ENCODE data around the gene FAM216A. TPM values are rescaled to one million over a fixed set of nuclear protein-coding genes. Genes with fewer than 3 reads are reported as not detected.

Gene FAM216A
- total and polyA plus RNA-seq, 9 of the 15 experiments (the other 6 are each of a cell fraction or from before 2014, with no cell fraction given) = 17.2 to 96.9 (median 48.5) TPM

DNA sequence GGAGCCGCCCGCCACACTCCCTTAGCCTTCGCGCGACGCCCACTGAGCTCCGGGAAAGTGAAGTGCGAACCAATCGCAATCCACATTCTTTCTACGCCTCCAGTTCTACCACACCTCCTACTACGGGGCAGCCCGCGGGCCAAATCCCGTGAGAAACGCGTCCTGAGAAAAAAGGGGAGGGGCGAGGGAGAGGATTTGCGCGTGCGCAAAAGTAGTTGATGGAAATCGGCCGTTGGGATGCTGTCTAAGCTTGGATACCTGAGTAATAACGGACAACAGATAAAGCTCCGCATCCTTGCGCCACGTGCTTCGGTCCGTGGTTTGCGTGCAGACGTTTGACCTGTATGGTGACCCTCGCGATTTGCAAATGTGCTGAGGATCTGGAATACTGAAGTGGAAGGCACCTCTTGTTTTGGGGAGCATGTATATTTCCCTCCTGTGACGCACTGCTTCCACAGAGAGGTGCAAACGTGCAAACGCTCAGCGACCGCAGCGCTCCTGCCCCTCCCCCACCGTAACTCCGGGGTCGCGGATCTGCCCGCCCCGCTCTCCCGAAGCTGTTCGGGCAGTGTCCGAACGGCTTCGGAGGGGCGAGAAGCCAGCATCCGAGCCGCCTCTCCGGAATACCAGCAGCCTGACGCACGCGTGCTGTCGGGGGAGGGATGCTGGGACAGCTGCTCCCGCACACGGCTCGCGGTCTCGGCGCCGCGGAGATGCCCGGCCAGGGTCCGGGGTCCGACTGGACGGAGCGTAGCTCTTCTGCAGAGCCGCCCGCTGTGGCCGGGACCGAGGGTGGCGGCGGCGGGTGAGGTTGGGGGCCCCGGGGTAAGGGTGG lies at the start of gene FAM216A, which contains the start of gene GPN3 (continued):
- TF ChIP-seq, protein P1, sequence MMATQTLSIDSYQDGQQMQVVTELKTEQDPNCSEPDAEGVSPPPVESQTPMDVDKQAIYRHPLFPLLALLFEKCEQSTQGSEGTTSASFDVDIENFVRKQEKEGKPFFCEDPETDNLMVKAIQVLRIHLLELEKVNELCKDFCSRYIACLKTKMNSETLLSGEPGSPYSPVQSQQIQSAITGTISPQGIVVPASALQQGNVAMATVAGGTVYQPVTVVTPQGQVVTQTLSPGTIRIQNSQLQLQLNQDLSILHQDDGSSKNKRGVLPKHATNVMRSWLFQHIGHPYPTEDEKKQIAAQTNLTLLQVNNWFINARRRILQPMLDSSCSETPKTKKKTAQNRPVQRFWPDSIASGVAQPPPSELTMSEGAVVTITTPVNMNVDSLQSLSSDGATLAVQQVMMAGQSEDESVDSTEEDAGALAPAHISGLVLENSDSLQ (IDR thresholded peaks at IDR 0.05) = no peak
- no peak for TF ChIP-seq HDGF (IDR thresholded peaks at IDR 0.05)
- TF ChIP-seq NCOA6 (IDR thresholded peaks at IDR 0.05) = peak; percentile 63
- TF ChIP-seq, protein P2, sequence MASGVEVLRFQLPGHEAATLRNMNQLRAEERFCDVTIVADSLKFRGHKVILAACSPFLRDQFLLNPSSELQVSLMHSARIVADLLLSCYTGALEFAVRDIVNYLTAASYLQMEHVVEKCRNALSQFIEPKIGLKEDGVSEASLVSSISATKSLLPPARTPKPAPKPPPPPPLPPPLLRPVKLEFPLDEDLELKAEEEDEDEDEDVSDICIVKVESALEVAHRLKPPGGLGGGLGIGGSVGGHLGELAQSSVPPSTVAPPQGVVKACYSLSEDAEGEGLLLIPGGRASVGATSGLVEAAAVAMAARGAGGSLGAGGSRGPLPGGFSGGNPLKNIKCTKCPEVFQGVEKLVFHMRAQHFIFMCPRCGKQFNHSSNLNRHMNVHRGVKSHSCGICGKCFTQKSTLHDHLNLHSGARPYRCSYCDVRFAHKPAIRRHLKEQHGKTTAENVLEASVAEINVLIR (CRISPR knock-in tag; IDR thresholded peaks at IDR 0.05) = no peak
- 0 out of 2 replicates have a peak, but pooled peaks have one; percentile 4 for TF ChIP-seq SMC3 (conservative IDR thresholded peaks at IDR 0.05; ENCODE audit: insufficient read depth, low read depth, low read length)
- TF ChIP-seq DMBX1 (CRISPR knock-in tag; IDR thresholded peaks at IDR 0.05; ENCODE audit: borderline replicate concordance) = no peak
- peak; percentile 79 for TF ChIP-seq EGR1 (conservative IDR thresholded peaks at IDR 0.05)
- no peak for TF ChIP-seq RFX1 (IDR thresholded peaks at IDR 0.05)
- no peak for TF ChIP-seq PCBP1 (IDR thresholded peaks at IDR 0.05; ENCODE audit: low read depth, low read length, poor library complexity, severe bottlenecking)
- TF ChIP-seq ETV1 (tag; conservative IDR thresholded peaks at IDR 0.05; ENCODE audit: low read depth) = no peak
- TF ChIP-seq ZNF324 (CRISPR knock-in tag; IDR thresholded peaks at IDR 0.05) = no peak
- TF ChIP-seq MCM7 (IDR thresholded peaks at IDR 0.05) = no peak
- peak; percentile 21 for TF ChIP-seq RBM25 (IDR thresholded peaks at IDR 0.05; ENCODE audit: low read depth, low read length, severe bottlenecking)
- TF ChIP-seq, protein P3, sequence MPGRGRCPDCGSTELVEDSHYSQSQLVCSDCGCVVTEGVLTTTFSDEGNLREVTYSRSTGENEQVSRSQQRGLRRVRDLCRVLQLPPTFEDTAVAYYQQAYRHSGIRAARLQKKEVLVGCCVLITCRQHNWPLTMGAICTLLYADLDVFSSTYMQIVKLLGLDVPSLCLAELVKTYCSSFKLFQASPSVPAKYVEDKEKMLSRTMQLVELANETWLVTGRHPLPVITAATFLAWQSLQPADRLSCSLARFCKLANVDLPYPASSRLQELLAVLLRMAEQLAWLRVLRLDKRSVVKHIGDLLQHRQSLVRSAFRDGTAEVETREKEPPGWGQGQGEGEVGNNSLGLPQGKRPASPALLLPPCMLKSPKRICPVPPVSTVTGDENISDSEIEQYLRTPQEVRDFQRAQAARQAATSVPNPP (IDR thresholded peaks at IDR 0.05; ENCODE audit: borderline replicate concordance, insufficient read depth, insufficient read length) = no peak
- TF ChIP-seq NELFE (IDR thresholded peaks at IDR 0.05; ENCODE audit: insufficient read depth, insufficient read length) = no peak
- TF ChIP-seq POLR2G (IDR thresholded peaks at IDR 0.05; ENCODE audit: low read depth, low read length) = peak; percentile 94
- peak; percentile 93 for TF ChIP-seq SP1 (CRISPR knock-in tag; IDR thresholded peaks at IDR 0.05)
- TF ChIP-seq, protein P4, sequence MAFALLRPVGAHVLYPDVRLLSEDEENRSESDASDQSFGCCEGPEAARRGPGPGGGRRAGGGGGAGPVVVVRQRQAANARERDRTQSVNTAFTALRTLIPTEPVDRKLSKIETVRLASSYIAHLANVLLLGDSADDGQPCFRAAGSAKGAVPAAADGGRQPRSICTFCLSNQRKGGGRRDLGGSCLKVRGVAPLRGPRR (CRISPR knock-in tag; IDR thresholded peaks at IDR 0.05) = no peak
- no peak for TF ChIP-seq CBFA2T2 (conservative IDR thresholded peaks at IDR 0.05)
- TF ChIP-seq PURB (CRISPR knock-in tag; IDR thresholded peaks at IDR 0.05; ENCODE audit: low read depth) = no peak
- TF ChIP-seq ZNF23 (CRISPR knock-in tag; IDR thresholded peaks at IDR 0.05) = no peak
- no peak for TF ChIP-seq ESRRB (CRISPR knock-in tag; IDR thresholded peaks at IDR 0.05; ENCODE audit: borderline replicate concordance)
- peak; percentile 54 for TF ChIP-seq CREB1 (IDR thresholded peaks at IDR 0.05)
- peak; percentile 66; the same call in 1 of the 2 replicates for TF ChIP-seq CREB1 (CRISPR knock-in tag; IDR thresholded peaks at IDR 0.05)
- TF ChIP-seq ZNF561 (CRISPR knock-in tag; conservative IDR thresholded peaks at IDR 0.05) = no peak

Measured in K562 (cell line).